ENCODE results near the gene NHLRC2.

Gene NHLRC2

DNA sequence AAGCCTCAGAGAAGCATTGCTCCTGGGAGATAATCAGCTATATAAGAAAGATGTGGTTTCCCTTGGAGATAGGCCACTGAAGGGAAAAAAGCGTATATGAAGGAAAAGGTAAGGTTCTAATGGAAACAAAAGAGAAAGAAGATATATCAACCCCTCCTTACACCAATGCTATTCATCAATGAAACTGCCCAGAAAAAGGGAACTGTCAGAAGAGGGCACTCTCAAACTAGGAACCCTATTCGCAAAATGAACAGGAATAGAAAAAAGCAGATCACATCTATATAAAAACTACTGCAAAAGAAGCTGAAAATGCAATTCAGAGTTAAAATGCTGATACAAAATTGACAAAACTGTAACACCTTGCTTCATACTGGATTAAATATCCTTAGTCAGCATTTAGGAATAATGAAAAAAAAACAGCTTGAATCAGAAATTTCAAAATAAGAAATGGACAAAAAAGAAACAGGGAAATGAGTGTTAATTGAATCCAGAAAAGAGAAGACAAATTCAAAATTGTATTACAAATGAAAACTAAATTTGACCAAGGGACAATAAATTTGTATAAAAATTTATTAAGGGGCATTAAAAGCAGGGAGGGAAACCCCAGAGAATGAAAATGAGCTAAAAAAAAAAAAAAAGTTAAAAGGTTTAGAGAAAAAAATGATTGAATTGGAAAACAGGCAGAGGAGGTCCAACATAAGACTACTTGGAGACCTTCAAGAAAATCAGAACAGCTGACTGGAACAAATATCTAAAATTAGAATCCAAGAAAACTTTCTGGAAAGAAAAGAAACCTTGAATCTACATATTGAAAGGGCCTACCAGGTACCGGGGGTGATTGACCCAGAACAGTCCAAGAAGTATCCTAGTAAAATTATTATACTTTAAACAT, 17.9 kb downstream of the NHLRC2 start:
- in situ Hi-C loops (cut with MboI; ENCODE audit: low pct_unique_long_range_greater_than_20kb, low sequenced_read_pairs, unreplicated experiment): no loop called here
- TF ChIP-seq, protein P1, sequence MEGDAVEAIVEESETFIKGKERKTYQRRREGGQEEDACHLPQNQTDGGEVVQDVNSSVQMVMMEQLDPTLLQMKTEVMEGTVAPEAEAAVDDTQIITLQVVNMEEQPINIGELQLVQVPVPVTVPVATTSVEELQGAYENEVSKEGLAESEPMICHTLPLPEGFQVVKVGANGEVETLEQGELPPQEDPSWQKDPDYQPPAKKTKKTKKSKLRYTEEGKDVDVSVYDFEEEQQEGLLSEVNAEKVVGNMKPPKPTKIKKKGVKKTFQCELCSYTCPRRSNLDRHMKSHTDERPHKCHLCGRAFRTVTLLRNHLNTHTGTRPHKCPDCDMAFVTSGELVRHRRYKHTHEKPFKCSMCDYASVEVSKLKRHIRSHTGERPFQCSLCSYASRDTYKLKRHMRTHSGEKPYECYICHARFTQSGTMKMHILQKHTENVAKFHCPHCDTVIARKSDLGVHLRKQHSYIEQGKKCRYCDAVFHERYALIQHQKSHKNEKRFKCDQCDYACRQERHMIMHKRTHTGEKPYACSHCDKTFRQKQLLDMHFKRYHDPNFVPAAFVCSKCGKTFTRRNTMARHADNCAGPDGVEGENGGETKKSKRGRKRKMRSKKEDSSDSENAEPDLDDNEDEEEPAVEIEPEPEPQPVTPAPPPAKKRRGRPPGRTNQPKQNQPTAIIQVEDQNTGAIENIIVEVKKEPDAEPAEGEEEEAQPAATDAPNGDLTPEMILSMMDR (IDR thresholded peaks at IDR 0.05; ENCODE audit: extremely low read depth, insufficient read depth, missing control alignments): no peak
- no peak for DNase-seq (ENCODE audit: low spot score)

- no peak for DNase-seq (ENCODE audit: low spot score)
- in situ Hi-C loops (cut with MboI; ENCODE audit: low pct_unique_long_range_greater_than_20kb, low sequenced_read_pairs, unreplicated experiment): no loop called here
- TF ChIP-seq, protein P1 (IDR thresholded peaks at IDR 0.05; ENCODE audit: extremely low read depth, insufficient read depth, missing control alignments): no peak
Observed at GRCh38 chr10:113875212-113875611, 20.8 kb downstream of the NHLRC2 start.

DNA sequence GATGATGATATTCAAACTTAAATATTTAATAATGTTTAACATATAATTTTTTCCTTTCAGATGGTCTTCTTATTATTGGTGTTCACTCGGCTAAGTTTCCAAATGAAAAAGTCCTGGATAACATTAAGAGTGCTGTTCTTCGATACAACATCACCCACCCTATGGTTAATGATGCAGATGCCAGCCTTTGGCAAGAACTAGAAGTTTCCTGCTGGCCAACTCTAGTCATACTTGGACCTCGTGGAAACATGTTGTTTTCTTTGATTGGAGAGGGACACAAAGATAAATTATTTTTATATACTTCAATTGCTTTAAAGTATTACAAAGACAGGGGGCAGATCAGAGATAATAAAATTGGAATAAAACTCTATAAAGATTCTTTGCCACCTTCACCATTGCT, 22.0 kb downstream of the NHLRC2 start:
- DNase-seq (ENCODE audit: low spot score): no peak
- TF ChIP-seq, protein P1 (IDR thresholded peaks at IDR 0.05; ENCODE audit: extremely low read depth, insufficient read depth, missing control alignments): no peak
- in situ Hi-C loops (cut with MboI; ENCODE audit: low pct_unique_long_range_greater_than_20kb, low sequenced_read_pairs, unreplicated experiment): no loop called here

DNA sequence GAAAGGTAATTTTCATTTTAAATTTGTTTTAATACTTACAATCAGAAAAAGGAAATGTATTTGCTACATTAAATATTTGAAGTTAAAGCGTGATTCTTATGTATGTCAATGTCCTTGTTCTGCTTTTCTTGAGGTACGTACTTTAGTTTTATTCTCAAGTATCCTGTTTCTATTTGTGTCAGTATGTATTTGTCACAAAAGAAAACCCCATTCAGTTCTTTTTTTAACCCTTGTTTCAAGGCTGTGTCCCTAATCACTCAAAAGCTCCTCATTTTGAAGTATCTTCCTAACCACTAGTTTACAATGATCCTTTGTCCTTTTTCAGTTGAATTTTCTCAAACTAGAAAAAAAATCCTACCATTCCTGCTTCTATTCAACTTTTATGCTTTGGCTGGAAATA, 25.2 kb downstream of the NHLRC2 start:
- in situ Hi-C loops (cut with MboI; ENCODE audit: low pct_unique_long_range_greater_than_20kb, low sequenced_read_pairs, unreplicated experiment): no loop called here
- TF ChIP-seq, protein P1 (IDR thresholded peaks at IDR 0.05; ENCODE audit: extremely low read depth, insufficient read depth, missing control alignments): no peak
- DNase-seq (ENCODE audit: low spot score): peak; percentile 17

- TF ChIP-seq, protein P1 (IDR thresholded peaks at IDR 0.05; ENCODE audit: extremely low read depth, insufficient read depth, missing control alignments): no peak
- no peak for DNase-seq (ENCODE audit: low spot score)
- in situ Hi-C loops (cut with MboI; ENCODE audit: low pct_unique_long_range_greater_than_20kb, low sequenced_read_pairs, unreplicated experiment): no loop called here
Observed at GRCh38 chr10:113880236-113880635, 25.8 kb downstream of the NHLRC2 start.

DNA sequence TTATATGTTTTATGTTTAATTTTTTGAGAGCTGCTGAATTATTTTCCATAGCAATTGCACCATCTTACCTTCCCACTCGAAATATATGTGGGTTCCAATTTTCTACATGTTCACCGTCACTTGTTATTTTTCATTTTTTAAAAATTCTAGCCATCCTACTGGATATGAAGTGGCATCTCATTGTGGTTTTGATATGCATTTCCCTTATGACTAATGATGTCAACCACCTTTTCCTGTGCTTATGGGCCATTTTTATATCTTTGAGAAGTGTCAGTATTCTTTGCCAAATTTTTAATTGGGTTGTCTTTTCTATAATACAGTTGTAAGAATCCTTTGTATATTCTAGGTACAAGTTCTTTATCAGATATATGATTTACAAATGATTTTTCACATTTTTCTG, 27.8 kb downstream of the NHLRC2 start:
- no peak for DNase-seq (ENCODE audit: low spot score)
- TF ChIP-seq, protein P1 (IDR thresholded peaks at IDR 0.05; ENCODE audit: extremely low read depth, insufficient read depth, missing control alignments): no peak
- in situ Hi-C loops (cut with MboI; ENCODE audit: low pct_unique_long_range_greater_than_20kb, low sequenced_read_pairs, unreplicated experiment): no loop called here

Data from GM13977 (cell line).